GM21423 (cell line): ENCODE data around the gene EMILIN1.

ENCODE experiments used
- ATAC-seq: cut with Tn5 transposase; IDR thresholded peaks from one replicate; pipeline ENCODE4 v1.9.1; 2021; ENCODE audit warnings: mild to moderate bottlenecking, moderate library complexity; ENCODE audit not compliant: unreplicated experiment

Gene EMILIN1

GRCh38 chr2:27078267-27079194 is at the start of gene EMILIN1:
Gene EMILIN1 (plus strand): TSS chr2:27078615. CDS start chr2:27079066, 451 bp downstream.
- ATAC-seq: no peak

GRCh38 chr2:27029051-27029450 is 49.4 kb upstream of the EMILIN1 start:
- ATAC-seq: no peak

DNA sequence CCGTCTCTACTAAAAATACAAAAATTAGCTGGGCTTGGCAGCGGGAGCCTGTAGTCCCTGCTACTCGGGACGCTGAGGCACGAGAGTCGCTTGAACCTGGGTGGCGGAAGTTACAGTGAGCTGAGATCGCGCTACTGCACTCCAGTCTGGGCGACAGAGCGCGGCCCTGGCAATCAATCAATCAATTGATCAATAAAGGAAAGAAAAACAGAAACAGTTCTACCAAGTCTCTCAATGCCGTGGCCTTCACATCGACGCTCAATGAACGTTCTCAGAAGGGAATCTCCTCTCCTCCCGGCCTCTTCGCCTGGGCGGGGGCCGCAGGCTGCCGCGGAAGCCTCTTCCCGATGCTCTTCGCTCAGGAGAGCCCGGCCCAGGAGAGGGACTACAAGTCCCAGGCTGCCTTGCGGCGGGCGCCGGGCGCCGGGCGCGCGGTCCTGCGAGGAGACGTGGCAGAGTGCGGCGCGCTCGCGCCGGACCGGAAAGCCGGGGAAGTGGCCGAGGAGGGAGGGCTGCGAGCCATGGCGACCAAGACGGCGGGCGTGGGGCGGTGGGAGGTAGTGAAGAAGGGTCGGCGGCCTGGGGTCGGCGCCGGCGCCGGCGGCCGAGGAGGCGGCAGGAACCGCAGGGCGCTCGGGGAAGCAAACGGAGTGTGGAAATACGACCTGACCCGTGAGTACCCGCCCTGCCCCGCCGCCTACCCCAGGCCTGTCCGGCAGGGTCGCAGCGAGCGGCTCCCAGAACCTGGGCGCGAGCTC is 45.7 kb upstream of the EMILIN1 start, which contains the start of gene TMEM214:
TMEM214 (plus strand) TSS at position 471 of the 758 bp plus-strand sequence; CDS start at position 522, 51 bp downstream.
- ATAC-seq: peak; percentile 95

GRCh38 chr2:27033253-27033852 is 45.1 kb upstream of the EMILIN1 start:
- no peak for ATAC-seq

DNA sequence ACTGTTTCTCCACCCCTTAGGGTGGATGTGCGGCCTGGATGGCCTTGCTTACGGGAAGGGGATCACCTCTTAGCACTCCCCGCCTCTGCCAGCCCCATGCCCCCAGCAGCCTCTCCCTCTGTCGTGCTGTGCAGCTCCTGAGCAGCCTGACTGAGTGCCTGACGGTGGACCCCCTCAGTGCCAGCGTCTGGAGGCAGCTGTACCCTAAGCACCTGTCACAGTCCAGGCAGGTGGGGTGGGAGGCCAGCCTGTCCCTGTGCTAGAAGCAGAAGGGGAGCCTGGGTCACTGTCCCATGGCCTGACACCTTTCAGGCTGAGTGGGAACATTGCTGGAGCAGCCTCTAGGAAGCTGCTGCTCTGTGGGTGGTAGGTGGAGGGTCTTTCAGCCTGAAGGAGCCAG is 40.4 kb upstream of the EMILIN1 start:
- no peak for ATAC-seq

- ATAC-seq: no peak
These were observed 39.6 kb upstream of the EMILIN1 start for GRCh38 chr2:27038631-27039339.

DNA sequence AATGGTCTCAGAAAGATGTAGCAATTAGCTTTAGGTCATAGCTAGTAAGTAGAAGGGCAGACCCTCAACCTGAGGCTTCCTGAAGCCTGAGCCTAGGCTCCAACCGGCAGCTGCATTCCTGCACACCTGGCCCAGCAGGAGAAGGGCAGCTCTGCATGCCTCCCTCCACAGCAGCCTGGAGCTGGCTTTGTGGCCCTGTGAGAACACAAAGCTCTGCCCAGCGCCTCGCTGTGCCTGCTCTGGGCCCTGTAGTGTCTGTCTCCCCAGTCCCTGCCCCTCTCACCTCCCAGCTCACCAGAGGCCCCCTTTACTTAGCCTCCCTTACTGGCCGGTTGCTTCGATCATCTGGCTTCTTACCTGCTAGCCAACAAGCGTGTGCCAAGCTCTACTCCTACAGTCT is 39.0 kb upstream of the EMILIN1 start:
- no peak for ATAC-seq

- ATAC-seq: no peak
These were observed 38.5 kb upstream of the EMILIN1 start for GRCh38 chr2:27039871-27040270.

DNA sequence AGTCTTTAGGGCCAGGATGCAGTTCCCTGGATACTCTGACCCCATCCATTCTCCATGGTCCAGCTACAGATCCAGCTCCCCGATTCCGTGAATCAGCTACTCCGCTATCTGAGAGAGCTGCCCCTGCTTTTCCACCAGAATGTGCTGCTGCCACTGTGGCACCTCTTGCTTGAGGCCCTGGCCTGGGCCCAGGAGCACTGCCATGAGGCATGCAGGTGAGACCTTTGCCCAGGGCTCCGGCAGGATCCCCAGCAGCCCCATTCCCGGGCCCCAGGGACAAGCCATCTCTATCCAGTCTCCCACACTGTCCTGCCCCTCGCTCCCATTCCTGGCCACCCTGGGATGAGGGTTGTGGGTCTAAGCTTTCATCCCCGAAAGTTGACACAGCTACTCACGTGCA is 38.1 kb upstream of the EMILIN1 start:
- no peak for ATAC-seq

DNA sequence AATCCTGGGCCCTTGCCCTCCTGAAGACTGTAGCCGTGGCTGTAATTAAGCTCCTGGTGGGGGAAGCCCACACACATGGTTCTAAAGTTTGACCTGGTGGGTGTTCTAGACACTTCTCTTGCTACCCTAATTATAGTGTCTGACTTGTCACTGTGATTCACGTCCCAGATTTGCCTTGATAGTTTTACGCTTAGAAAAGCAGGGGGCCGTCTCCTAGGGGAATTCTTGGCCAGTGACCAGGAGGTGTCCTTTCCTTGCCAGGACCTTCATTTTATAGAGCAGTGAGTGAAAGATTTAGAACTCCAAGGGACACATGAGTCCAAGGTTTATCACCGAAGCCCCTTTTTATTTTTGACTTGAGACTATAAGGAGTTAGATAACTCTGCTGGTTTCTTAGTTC is 36.7 kb upstream of the EMILIN1 start:
- peak; percentile 29 for ATAC-seq

GRCh38 chr2:27042159-27042661 is 36.2 kb upstream of the EMILIN1 start:
- peak; percentile 49 for ATAC-seq

- ATAC-seq: no peak
These were observed 35.3 kb upstream of the EMILIN1 start for GRCh38 chr2:27042985-27043634.

- peak; percentile 17 for ATAC-seq
These were observed 28.8 kb upstream of the EMILIN1 start for GRCh38 chr2:27049422-27050280.

DNA sequence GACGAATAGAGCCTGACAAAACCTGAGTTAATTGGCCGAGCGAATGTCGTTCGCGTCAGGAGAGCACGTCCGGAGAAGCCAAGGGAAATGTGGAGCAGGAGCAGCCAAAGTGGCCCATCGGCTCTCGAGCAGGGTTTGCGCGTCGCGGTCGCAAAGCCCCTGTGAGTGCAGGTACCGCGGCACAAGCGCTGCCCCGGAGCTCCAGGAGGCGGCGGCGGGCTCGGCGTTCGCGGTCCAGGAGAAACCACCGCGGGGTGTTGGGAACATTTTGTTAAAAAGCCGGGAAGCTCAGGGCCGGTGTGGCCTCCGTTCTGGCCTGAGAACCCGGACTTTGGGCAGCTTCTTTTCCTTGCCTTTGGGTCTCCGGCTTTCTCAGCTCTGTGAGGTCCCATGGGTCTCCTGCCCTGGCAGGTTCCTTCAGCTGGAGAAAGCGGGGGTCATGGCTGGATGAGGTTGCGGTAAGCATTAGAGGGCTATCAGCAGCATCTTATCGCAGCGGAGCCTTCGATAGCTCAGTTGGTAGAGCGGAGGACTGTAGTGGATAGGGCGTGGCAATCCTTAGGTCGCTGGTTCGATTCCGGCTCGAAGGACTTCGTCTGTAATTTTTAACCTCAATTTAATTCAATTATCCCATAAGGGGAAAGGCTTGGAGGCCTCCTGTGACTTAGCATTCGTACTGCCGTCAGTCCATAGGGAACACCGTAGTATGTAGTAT is 28.0 kb upstream of the EMILIN1 start:
- ATAC-seq: peak; percentile 51

GRCh38 chr2:27050996-27051901 is 27.2 kb upstream of the EMILIN1 start, which contains the start of gene AGBL5:
Gene AGBL5 (plus strand): TSS chr2:27051668. CDS start chr2:27052959, 1,291 bp downstream.
- peak; percentile 68 for ATAC-seq

GRCh38 chr2:27051902-27052645 is 26.3 kb upstream of the EMILIN1 start:
- peak; percentile 1 for ATAC-seq

DNA sequence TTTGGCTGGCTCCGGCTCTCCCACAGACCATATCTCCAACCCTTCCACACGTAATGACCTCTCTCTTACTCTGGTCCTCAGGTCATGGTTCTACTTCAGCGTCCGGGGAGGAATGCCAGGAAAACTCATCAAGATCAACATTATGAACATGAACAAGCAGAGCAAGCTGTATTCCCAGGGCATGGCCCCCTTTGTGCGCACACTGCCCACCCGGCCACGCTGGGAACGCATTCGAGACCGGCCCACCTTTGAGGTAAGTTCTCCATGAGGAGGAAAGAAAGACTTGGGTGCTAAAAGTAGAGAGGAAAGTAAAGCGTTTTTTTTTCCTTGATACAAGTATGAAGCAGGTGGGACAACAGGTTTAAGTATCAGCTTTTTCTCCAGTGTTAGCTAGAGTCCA is 25.1 kb upstream of the EMILIN1 start:
- no peak for ATAC-seq
